Adrenal gland (tissue), 19 donors: ENCODE data around the gene RGPD4. TPM values are rescaled to one million over a fixed set of nuclear protein-coding genes. Genes with fewer than 3 reads are reported as not detected.
"Not testable (repeated sequence)": the region's sequence is repeated elsewhere in the genome, so short reads cannot be mapped to it uniquely, and the experiment has no call there.

Source experiments
- DNase-seq, 7 donors: peaks; one replicate each; pipeline ENCODE4 v3.0.0-alpha.2; 2019 to 2020
- H3K27ac ChIP-seq, 5 donors: fragments of 200-600 bp; sonication (generic) in 4 of 5; 1 replicate in 3 of 5; 2 replicates in 2 of 5; pipeline versions ENCODE4 v1.5.1 to v1.8.0; 2016 to 2020; ENCODE audit warnings: mild to moderate bottlenecking in 1 of 5
- H3K27me3 ChIP-seq: fragments of 200-600 bp; 2 replicates; pipeline ENCODE4 v1.8.0; 2021
- H3K36me3 ChIP-seq, 2 donors: fragments of 200-600 bp; replicated peaks in 1 of 2; 1 replicate in 1 of 2; 2 replicates in 1 of 2; pipeline versions ENCODE4 v1.5.1 to v1.8.0; 2018 to 2022
- H3K4me1 ChIP-seq, 2 donors: fragments of 200-600 bp; replicated peaks in 1 of 2; 1 replicate in 1 of 2; 2 replicates in 1 of 2; pipeline versions ENCODE4 v1.5.1 to v1.8.0; 2018 to 2021
- H3K4me3 ChIP-seq, 4 donors: fragments of 200-600 bp; sonication (generic) in 3 of 4; one replicate each; pipeline ENCODE4 v1.5.1; 2016 to 2018
- H3K9me3 ChIP-seq, 3 donors: fragments of 200-600 bp; sonication (generic) in 1 of 3; replicated peaks in 1 of 3; 1 replicate in 2 of 3; 2 replicates in 1 of 3; pipeline versions ENCODE4 v1.5.1 to v1.8.0; 2016 to 2021
- CTCF ChIP-seq, 6 experiments: fragments of 450-650 bp in 4 of 6; fragments of 200-600 bp in 2 of 6; sonication (generic) in 1 of 6; IDR thresholded peaks; 1 replicate in 5 of 6; 2 replicates in 1 of 6; pipeline versions ENCODE4 v1.5.1 to v1.8.0; 2016 to 2021; ENCODE audit warnings: antibody characterized with exemption in 6 of 6, mild to moderate bottlenecking in 2 of 6, moderate library complexity in 1 of 6
- POLR2A ChIP-seq, 2 donors: fragments of 450-650 bp; IDR thresholded peaks; one replicate each; pipeline ENCODE4 v1.6.1; 2017; ENCODE audit warnings: antibody characterized with exemption in 2 of 2, mild to moderate bottlenecking in 2 of 2, moderate library complexity in 1 of 2
- WGBS, 4 donors: extraction: QIAGEN DNeasy Blood & Tissue Kit in 2 of 4; methylation state at CpG; one replicate each; pipeline versions ENCODE4 v1.1.5 to v1.1.7; 2013 to 2017; 5-methylcytosine and 5-hydroxymethylcytosine counted together
- intact Hi-C, 2 donors: fragments of 100-400 bp; cut with DNase I; formaldehyde crosslinking; loops; one replicate each; pipeline versions ENCODE4 v1.14.1 to v1.15.0; 2022 to 2023
- long read RNA-seq, 10 donors: library from polyadenylated mRNA in 3 of 10; unstranded in 2 of 10; stranded (forward) in 1 of 10; transcript quantifications; one replicate each; pipeline ENCODE4 v2.0.0 and lab custom pipeline, GENCODE V29; 2021 to 2026
- polyA plus RNA-seq, 3 donors: library from polyadenylated mRNA; stranded (reverse); fragments of 200-250 nt in 2 of 3; fragments of 350-450 nt in 1 of 3; fragmentation: Illumina TruSeq in 1 of 3; extraction: RNeasy Lipid Tissue Mini Kit (QIAGEN cat#74804) in 1 of 3; gene quantifications; one replicate each; pipeline ENCODE4 v1.2.3, GENCODE V29; 2013 to 2014
- total RNA-seq, 9 donors: library from RNA; depleted of rRNA in 4 of 9; stranded (reverse); fragments of >200 nt in 4 of 9; fragments of 120-200 nt in 1 of 9; fragmentation: NEBNext Ultra II Directional in 1 of 9; extraction: Animal tissue kit (Norgen Biotek cat#: 25700) in 1 of 9; gene quantifications; one replicate each; pipeline versions ENCODE4 v1.1.0 to v1.2.4, GENCODE V29; 2013 to 2023
- donor health status: healthy with polysubstance abuse.
- donor health status: Bipolar disorder and iron deficiency.
- donor health status: DM: yes; HTN: yes; CAD: no.
- donor health status: DM: no; HTN: no; CAD: no.
- donor health status: DM: no; HTN: no; CAD: no.
- donor health status: DM: yes; HTN: yes; CAD: no.

RGPD4 gene
- total RNA-seq = under 1 TPM in 1 of 9 donors, not detected in 8; 0.19 TPM
- not detected for polyA plus RNA-seq
- long read RNA-seq, donor 1 = 0 reads
- long read RNA-seq, donor 2 = 0 reads
- long read RNA-seq, donor 3 = 0 reads
- long read RNA-seq, donor 4 = 0 reads
- long read RNA-seq, donor 5 = 0 reads
- long read RNA-seq, donor 6 = 0 reads
- long read RNA-seq, donor 7 = 0 reads
- long read RNA-seq, donor 8 = 0 reads
- long read RNA-seq, donor 9 = 0 reads
- long read RNA-seq, donor 10 = 0 reads

GRCh38 chr2:107826749-107827148, at the start of gene RGPD4:
Gene RGPD4 (plus strand): TSS chr2:107826892. CDS start chr2:107827014, 122 bp downstream.
- H3K27ac ChIP-seq, H3K4me3 ChIP-seq, H3K36me3 ChIP-seq, H3K9me3 ChIP-seq, intact Hi-C loops, H3K27me3 ChIP-seq, H3K4me1 ChIP-seq, DNase-seq: not testable (repeated sequence)
- 93 to 99% (median 95%) methylated on average over 15 to 38 of the region's 43 CpGs for WGBS, 4 donors

- 74 to 91% (median 77%) methylated on average over 2 of the region's 2 CpGs for whole genome bisulfite sequencing, 4 donors
- no peak overlapping the region for H3K27ac ChIP-seq
- H3K36me3 ChIP-seq = no peaks in the 10 kb centered on the region
- no peak for TF ChIP-seq POLR2A (IDR thresholded peaks at IDR 0.05)
- TF ChIP-seq CTCF (IDR thresholded peaks at IDR 0.05) = no peak
- H3K4me3 ChIP-seq = no peak overlapping the region
- DNase-seq = no peak
- no peaks in the 10 kb centered on the region for H3K9me3 ChIP-seq
- H3K4me1 ChIP-seq = no peaks in the 10 kb centered on the region
- no peaks in the 10 kb centered on the region for H3K27me3 ChIP-seq
- intact Hi-C loops = no loop called here
These were observed 48.7 kb upstream of the RGPD4 start for GRCh38 chr2:107777974-107778373.

- H3K27ac ChIP-seq = no peak overlapping the region
- no peak for TF ChIP-seq POLR2A (IDR thresholded peaks at IDR 0.05)
- TF ChIP-seq CTCF (IDR thresholded peaks at IDR 0.05) = no peak
- DNase-seq = no peak
- no peak overlapping the region for H3K4me3 ChIP-seq
- H3K4me1 ChIP-seq = no peaks in the 10 kb centered on the region
- intact Hi-C loops = no loop called here
- H3K36me3 ChIP-seq = no peaks in the 10 kb centered on the region
- no peaks in the 10 kb centered on the region for H3K9me3 ChIP-seq
- WGBS, 4 donors = 50 to 61% (median 58%) methylated on average over 1 of the region's 1 CpG
- H3K27me3 ChIP-seq = no peaks in the 10 kb centered on the region
These were observed 40.9 kb upstream of the RGPD4 start for GRCh38 chr2:107785756-107786155.

GRCh38 chr2:107790837-107791236, 35.9 kb upstream of the RGPD4 start:
- intact Hi-C loops = no loop called here
- WGBS, 4 donors = 71 to 87% (median 83%) methylated on average over 1 of the region's 1 CpG
- Histone ChIP-seq H3K36me3 (no peaks in the 10 kb centered on the region), H3K4me1 (no peaks in the 10 kb centered on the region), H3K27me3 (no peaks in the 10 kb centered on the region), H3K4me3 (no peak overlapping the region), H3K27ac (no peak overlapping the region), H3K9me3 (no peaks in the 10 kb centered on the region)
- no peak for DNase-seq
- TF ChIP-seq POLR2A (IDR thresholded peaks at IDR 0.05) (no peak), CTCF (IDR thresholded peaks at IDR 0.05) (no peak)

- 29 to 46% (median 43%) methylated on average over 2 of the region's 2 CpGs for WGBS, 4 donors
- TF ChIP-seq CTCF (IDR thresholded peaks at IDR 0.05) = no peak
- TF ChIP-seq POLR2A (IDR thresholded peaks at IDR 0.05) = no peak
- no peaks in the 10 kb centered on the region for H3K4me1 ChIP-seq
- no peaks in the 10 kb centered on the region for H3K9me3 ChIP-seq
- no peaks in the 10 kb centered on the region for H3K36me3 ChIP-seq
- intact Hi-C loops = no loop called here
- no peak for DNase-seq
- H3K4me3 ChIP-seq = no peak overlapping the region
- H3K27me3 ChIP-seq = no peaks in the 10 kb centered on the region
- no peak overlapping the region for H3K27ac ChIP-seq
These were observed 25.2 kb upstream of the RGPD4 start for GRCh38 chr2:107801498-107801897.
